ENCODE data around the gene SYT14.
A peak's percentile ranks its signal among the peaks of the same experiment; 100 is the strongest.
"Not testable (repeated sequence)": the region's sequence is repeated elsewhere in the genome, so short reads cannot be mapped to it uniquely, and the experiment has no call there.

The SYT14 gene

DNA sequence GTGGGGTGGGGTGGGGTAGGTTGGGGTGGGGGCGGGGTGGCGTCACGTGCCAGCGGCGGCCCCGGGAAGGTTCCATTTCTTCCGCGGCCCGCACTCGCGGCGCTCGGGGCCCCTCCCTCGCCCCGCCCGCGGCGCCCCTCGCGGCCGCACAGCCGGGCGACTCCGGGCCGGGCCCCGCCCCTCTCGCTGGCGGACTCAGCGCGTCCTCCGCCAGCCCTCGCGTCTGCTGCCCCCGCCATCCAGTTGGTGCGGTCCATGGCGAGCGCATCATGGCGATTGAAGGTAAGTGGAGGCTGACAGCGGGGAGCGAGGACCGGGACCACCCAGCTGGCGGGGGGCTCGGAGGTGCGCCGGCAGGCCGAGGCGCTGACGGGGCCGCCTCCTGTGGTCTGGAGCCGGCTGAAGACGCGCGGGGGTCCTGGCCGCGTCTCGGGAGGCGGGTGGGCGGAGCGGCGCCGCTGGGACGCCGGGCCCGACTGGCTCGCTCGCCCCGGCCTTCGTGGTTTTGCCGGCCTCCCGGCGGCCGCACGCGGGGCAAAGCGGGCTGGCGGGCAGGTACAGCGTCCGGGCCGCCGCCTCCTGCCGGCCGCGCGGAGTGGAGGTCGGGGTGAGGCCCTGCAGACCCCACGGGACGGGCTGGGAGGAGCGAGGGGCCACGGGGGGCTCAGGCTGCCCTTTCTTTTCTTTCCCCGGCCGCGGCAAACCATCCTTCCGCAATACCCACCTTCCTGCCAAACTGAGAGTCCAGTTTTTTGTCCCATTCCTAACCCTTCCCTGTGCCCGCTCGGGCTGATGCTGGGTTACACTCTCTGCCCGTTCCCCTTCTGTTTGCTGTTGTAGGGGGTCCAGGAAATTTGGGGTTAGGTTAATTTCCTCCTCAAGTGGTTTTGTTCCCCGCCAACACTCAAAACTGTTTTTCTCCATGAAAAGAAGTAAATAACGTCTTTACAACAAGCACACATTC, at the start of gene SYT14:
SYT14 (plus strand) TSS at position 222 of the 964 bp plus-strand sequence; CDS start at position 270, 48 bp downstream.
- peak; percentile 85 for DNase-seq (ENCODE audit: low read depth, low spot score)
- Histone ChIP-seq H3K4me3 (ENCODE audit: insufficient read length, low read depth) (peak within 1 kb of the TSS; percentile 77), H3K9ac (ENCODE audit: insufficient read length, low read depth) (peak within 1 kb of the TSS; percentile 81), H3K27me3 (ENCODE audit: insufficient read depth, insufficient read length) (peaks cover 14% of the 10 kb centered on the region), H3K9me3 (ENCODE audit: insufficient read depth, low read length) (no peaks in the 10 kb centered on the region), H3K36me3 (ENCODE audit: insufficient read depth, insufficient read length, low read length) (no peaks in the 10 kb centered on the region), H3K4me1 (ENCODE audit: insufficient read depth, insufficient read length) (no peaks in the 10 kb centered on the region)
- TF ChIP-seq SUZ12 (IDR thresholded peaks at IDR 0.05; ENCODE audit: extremely low read depth, insufficient read depth, insufficient read length): no peak
- TF ChIP-seq YY1 (IDR thresholded peaks at IDR 0.05; ENCODE audit: insufficient read depth, insufficient read length): no peak
- TF ChIP-seq ZNF274 (IDR thresholded peaks at IDR 0.05; ENCODE audit: low read depth, low read length): no peak

DNA sequence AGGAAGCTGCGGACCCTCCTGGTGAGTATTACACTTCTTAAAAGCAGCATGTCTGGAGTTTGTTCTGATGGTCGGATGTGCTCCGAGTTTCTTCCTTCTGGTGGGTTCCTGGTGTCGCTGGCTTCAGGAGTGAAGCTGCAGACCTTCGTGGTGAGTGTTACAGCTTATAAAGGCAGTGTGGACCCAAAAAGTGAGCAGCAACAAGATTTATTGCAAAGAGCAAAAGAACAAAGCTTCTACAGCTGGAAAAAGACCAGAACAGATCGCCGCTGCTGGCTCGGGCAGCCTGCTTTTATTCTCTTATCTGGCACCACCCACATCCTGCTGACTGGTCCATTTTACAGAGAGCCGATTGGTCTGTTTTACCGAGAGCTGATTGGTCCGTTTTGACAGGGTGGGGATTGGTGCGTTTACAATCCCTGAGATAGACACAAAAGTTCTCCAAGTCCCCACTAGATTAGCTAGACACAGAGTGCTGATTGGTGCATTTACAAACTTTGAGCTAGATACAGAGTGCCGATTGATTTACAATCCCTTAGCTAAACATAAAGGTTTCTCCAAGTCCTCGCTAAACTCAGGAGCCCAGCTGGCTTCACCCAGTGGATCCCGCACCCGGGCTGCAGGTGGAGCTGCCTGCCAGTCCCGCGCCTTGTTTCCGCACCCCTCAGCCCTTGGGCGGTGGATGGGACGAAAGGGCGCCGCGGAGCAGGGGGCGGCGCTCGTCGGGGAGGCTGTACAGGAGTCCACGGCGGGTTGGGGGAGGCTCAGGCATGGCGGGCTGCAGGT, 49.5 kb upstream of the SYT14 start:
- H3K9me3 ChIP-seq (ENCODE audit: insufficient read depth, low read length); H3K9ac ChIP-seq (ENCODE audit: insufficient read length, low read depth); DNase-seq (ENCODE audit: low read depth, low spot score); H3K4me1 ChIP-seq (ENCODE audit: insufficient read depth, insufficient read length); H3K4me3 ChIP-seq (ENCODE audit: insufficient read length, low read depth); H3K36me3 ChIP-seq (ENCODE audit: insufficient read depth, insufficient read length, low read length); H3K27me3 ChIP-seq (ENCODE audit: insufficient read depth, insufficient read length): not testable (repeated sequence)

GRCh38 chr1:209889077-209889418, 49.0 kb upstream of the SYT14 start:
- H3K27me3 ChIP-seq (ENCODE audit: insufficient read depth, insufficient read length): no peaks in the 10 kb centered on the region
- no peak for DNase-seq (ENCODE audit: low read depth, low spot score)
- TF ChIP-seq ZNF274 (IDR thresholded peaks at IDR 0.05; ENCODE audit: low read depth, low read length) (no peak), SUZ12 (IDR thresholded peaks at IDR 0.05; ENCODE audit: extremely low read depth, insufficient read depth, insufficient read length) (no peak), YY1 (IDR thresholded peaks at IDR 0.05; ENCODE audit: insufficient read depth, insufficient read length) (no peak)
- H3K4me1 ChIP-seq (ENCODE audit: insufficient read depth, insufficient read length): no peaks in the 10 kb centered on the region
- no peak overlapping the region for H3K4me3 ChIP-seq (ENCODE audit: insufficient read length, low read depth)
- no peak overlapping the region for H3K9ac ChIP-seq (ENCODE audit: insufficient read length, low read depth)
- H3K36me3 ChIP-seq (ENCODE audit: insufficient read depth, insufficient read length, low read length): no peaks in the 10 kb centered on the region
- H3K9me3 ChIP-seq (ENCODE audit: insufficient read depth, low read length): no peaks in the 10 kb centered on the region

DNA sequence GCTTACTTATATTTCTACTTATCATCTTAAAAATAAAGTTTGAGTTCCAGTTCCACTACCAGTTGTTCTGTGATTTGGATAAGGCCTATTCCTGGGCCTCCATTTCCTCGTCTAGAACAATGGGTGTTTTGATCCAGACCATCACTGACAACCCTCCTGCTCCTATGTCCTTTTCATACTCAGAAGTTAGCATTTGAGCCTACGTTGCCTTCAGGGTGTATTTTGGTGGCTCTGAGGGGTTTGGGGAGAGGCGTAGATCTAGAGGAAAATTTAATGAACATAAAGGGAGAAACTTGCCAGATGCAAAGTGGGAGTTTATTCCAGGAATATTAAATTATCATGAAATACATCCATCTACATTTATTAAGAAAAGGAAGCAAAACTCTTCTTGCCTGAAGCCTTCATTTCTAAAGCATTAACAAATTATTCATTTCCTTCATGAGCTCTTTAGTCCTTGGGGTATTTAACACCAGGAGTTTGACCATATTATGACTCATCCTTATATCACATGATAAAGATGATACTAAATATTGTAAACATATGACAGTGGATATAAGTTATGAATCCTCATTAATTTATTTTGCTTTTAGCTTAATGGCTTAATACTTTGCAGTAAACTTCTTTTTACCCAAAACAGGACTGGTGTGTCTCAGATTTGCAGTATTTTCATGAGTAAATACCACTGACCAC, 47.2 kb upstream of the SYT14 start:
- Histone ChIP-seq H3K27me3 (ENCODE audit: insufficient read depth, insufficient read length) (no peaks in the 10 kb centered on the region), H3K4me1 (ENCODE audit: insufficient read depth, insufficient read length) (no peaks in the 10 kb centered on the region), H3K9me3 (ENCODE audit: insufficient read depth, low read length) (no peaks in the 10 kb centered on the region), H3K9ac (ENCODE audit: insufficient read length, low read depth) (no peak overlapping the region), H3K36me3 (ENCODE audit: insufficient read depth, insufficient read length, low read length) (no peaks in the 10 kb centered on the region), H3K4me3 (ENCODE audit: insufficient read length, low read depth) (no peak overlapping the region)
- no peak for DNase-seq (ENCODE audit: low read depth, low spot score)
- no peak for TF ChIP-seq SUZ12 (IDR thresholded peaks at IDR 0.05; ENCODE audit: extremely low read depth, insufficient read depth, insufficient read length)
- no peak for TF ChIP-seq YY1 (IDR thresholded peaks at IDR 0.05; ENCODE audit: insufficient read depth, insufficient read length)
- no peak for TF ChIP-seq ZNF274 (IDR thresholded peaks at IDR 0.05; ENCODE audit: low read depth, low read length)

- no peaks in the 10 kb centered on the region for H3K4me1 ChIP-seq (ENCODE audit: insufficient read depth, insufficient read length)
- TF ChIP-seq ZNF274 (IDR thresholded peaks at IDR 0.05; ENCODE audit: low read depth, low read length): no peak
- TF ChIP-seq YY1 (IDR thresholded peaks at IDR 0.05; ENCODE audit: insufficient read depth, insufficient read length): no peak
- no peak for TF ChIP-seq SUZ12 (IDR thresholded peaks at IDR 0.05; ENCODE audit: extremely low read depth, insufficient read depth, insufficient read length)
Measured at GRCh38 chr1:209893751-209894150, 44.3 kb upstream of the SYT14 start.

GRCh38 chr1:209895709-209896108, 42.3 kb upstream of the SYT14 start:
- Histone ChIP-seq H3K4me1 (ENCODE audit: insufficient read depth, insufficient read length) (no peaks in the 10 kb centered on the region), H3K9me3 (ENCODE audit: insufficient read depth, low read length) (no peaks in the 10 kb centered on the region), H3K4me3 (ENCODE audit: insufficient read length, low read depth) (no peak overlapping the region), H3K9ac (ENCODE audit: insufficient read length, low read depth) (no peak overlapping the region), H3K27me3 (ENCODE audit: insufficient read depth, insufficient read length) (no peaks in the 10 kb centered on the region), H3K36me3 (ENCODE audit: insufficient read depth, insufficient read length, low read length) (no peaks in the 10 kb centered on the region)
- TF ChIP-seq YY1 (IDR thresholded peaks at IDR 0.05; ENCODE audit: insufficient read depth, insufficient read length) (no peak), ZNF274 (IDR thresholded peaks at IDR 0.05; ENCODE audit: low read depth, low read length) (no peak), SUZ12 (IDR thresholded peaks at IDR 0.05; ENCODE audit: extremely low read depth, insufficient read depth, insufficient read length) (no peak)
- DNase-seq (ENCODE audit: low read depth, low spot score): no peak

More at GRCh38 chr1:209893751-209894150, 44.3 kb upstream of the SYT14 start:
- no peak overlapping the region for H3K4me3 ChIP-seq (ENCODE audit: insufficient read length, low read depth)
- H3K36me3 ChIP-seq (ENCODE audit: insufficient read depth, insufficient read length, low read length): no peaks in the 10 kb centered on the region
- no peak for DNase-seq (ENCODE audit: low read depth, low spot score)
- no peak overlapping the region for H3K9ac ChIP-seq (ENCODE audit: insufficient read length, low read depth)
- H3K27me3 ChIP-seq (ENCODE audit: insufficient read depth, insufficient read length): no peaks in the 10 kb centered on the region
- no peaks in the 10 kb centered on the region for H3K9me3 ChIP-seq (ENCODE audit: insufficient read depth, low read length)

- Histone ChIP-seq H3K4me1 (ENCODE audit: insufficient read depth, insufficient read length) (no peaks in the 10 kb centered on the region), H3K4me3 (ENCODE audit: insufficient read length, low read depth) (no peak overlapping the region), H3K36me3 (ENCODE audit: insufficient read depth, insufficient read length, low read length) (no peaks in the 10 kb centered on the region), H3K27me3 (ENCODE audit: insufficient read depth, insufficient read length) (no peaks in the 10 kb centered on the region), H3K9ac (ENCODE audit: insufficient read length, low read depth) (no peak overlapping the region), H3K9me3 (ENCODE audit: insufficient read depth, low read length) (no peaks in the 10 kb centered on the region)
- DNase-seq (ENCODE audit: low read depth, low spot score): no peak
- TF ChIP-seq ZNF274 (IDR thresholded peaks at IDR 0.05; ENCODE audit: low read depth, low read length) (no peak), SUZ12 (IDR thresholded peaks at IDR 0.05; ENCODE audit: extremely low read depth, insufficient read depth, insufficient read length) (no peak), YY1 (IDR thresholded peaks at IDR 0.05; ENCODE audit: insufficient read depth, insufficient read length) (no peak)
Measured at GRCh38 chr1:209896346-209896745, 41.7 kb upstream of the SYT14 start.

DNA sequence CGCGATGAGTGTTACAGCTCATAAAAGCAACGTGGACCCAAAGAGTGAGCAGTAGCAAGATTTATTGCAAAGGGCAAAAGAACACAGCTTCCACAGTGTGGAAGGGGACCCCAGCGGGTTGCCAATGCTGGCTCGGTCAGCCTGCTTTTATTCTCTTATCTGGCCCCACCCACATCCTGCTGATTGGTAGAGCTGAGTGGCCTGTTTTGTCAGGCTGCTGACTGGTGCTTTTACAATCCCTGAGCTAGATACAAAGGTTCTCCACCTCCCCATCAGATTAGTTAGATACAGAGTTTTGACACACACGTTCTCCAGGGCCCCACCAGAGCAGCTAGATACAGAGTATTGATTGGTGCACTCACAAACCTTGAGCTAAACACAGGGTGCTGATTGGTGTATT, 39.7 kb upstream of the SYT14 start:
- H3K4me3 ChIP-seq (ENCODE audit: insufficient read length, low read depth); H3K9ac ChIP-seq (ENCODE audit: insufficient read length, low read depth); H3K9me3 ChIP-seq (ENCODE audit: insufficient read depth, low read length); H3K4me1 ChIP-seq (ENCODE audit: insufficient read depth, insufficient read length); DNase-seq (ENCODE audit: low read depth, low spot score); H3K36me3 ChIP-seq (ENCODE audit: insufficient read depth, insufficient read length, low read length); H3K27me3 ChIP-seq (ENCODE audit: insufficient read depth, insufficient read length): not testable (repeated sequence)

DNA sequence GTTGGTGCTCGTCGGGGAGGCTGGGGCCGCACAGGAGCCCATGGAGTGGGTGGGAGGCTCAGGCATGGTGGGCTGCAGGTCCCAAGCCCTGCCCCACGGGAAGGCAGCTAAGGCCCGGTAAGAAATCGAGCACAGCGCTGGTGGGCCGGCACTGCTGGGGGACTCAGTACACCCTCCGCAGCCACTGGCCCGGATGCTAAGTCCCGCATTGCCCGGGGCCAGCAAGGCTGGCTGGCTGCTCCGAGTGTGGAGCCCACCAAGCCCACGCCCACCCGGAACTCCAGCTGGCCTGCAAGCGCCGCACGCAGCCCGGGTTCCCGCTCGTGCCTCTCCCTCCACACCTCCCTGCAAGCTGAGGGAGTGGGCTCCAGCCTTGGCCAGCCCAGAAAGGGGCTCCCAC, 39.2 kb upstream of the SYT14 start:
- DNase-seq (ENCODE audit: low read depth, low spot score); H3K36me3 ChIP-seq (ENCODE audit: insufficient read depth, insufficient read length, low read length); H3K9me3 ChIP-seq (ENCODE audit: insufficient read depth, low read length); H3K4me3 ChIP-seq (ENCODE audit: insufficient read length, low read depth); H3K9ac ChIP-seq (ENCODE audit: insufficient read length, low read depth); H3K4me1 ChIP-seq (ENCODE audit: insufficient read depth, insufficient read length); H3K27me3 ChIP-seq (ENCODE audit: insufficient read depth, insufficient read length): not testable (repeated sequence)

Data from NT2/D1 (cell line).